IMR-90 (cell line): ENCODE results near the gene ADAM12.

Source experiments
- CTCF ChIP-seq: conservative IDR thresholded peaks from 2 replicates; pipeline ENCODE4 v1.5.1; 2012; ENCODE audit warnings: mild to moderate bottlenecking, low read depth, low read length, improper control_type of control experiment
- MAFK ChIP-seq: IDR thresholded peaks from 2 replicates; pipeline ENCODE4 v1.6.1; 2012; ENCODE audit warnings: low read depth, low read length, improper control_type of control experiment
- POLR2A ChIP-seq: IDR thresholded peaks from 2 replicates; pipeline ENCODE4 v1.6.1; 2012; ENCODE audit warnings: mild to moderate bottlenecking, low read depth, low read length
- RAD21 ChIP-seq: IDR thresholded peaks from 2 replicates; pipeline ENCODE4 v1.6.1; 2012; ENCODE audit warnings: low read length, improper control_type of control experiment
- USF2 ChIP-seq: fragments of 150-350 bp; IDR thresholded peaks from 2 replicates; pipeline ENCODE4 v1.6.1; 2017; ENCODE audit warnings: mild to moderate bottlenecking, antibody characterized with exemption, low read length, low read depth

GRCh38 chr10:126218778-126219649, 169.3 kb downstream of the ADAM12 start:
- TF ChIP-seq USF2 = no peak
- TF ChIP-seq CTCF = no peak
- no peak for TF ChIP-seq MAFK
- TF ChIP-seq POLR2A = no peak
- TF ChIP-seq RAD21 = no peak
